Prostate gland (tissue), 2 donors: Measurements from ENCODE around the gene TMEM117. TPM values are rescaled to one million over a fixed set of nuclear protein-coding genes. Genes with fewer than 3 reads are reported as not detected.

Experiments
- DNase-seq: peaks from one replicate; pipeline ENCODE4 v3.0.0-alpha.2; 2019; ENCODE audit warnings: low spot score
- H3K27ac ChIP-seq, 2 donors: fragments of 200-600 bp; sonication (generic); 2 replicates each; pipeline ENCODE4 v1.5.1; 2017 to 2019
- H3K27me3 ChIP-seq: fragments of 200-600 bp; sonication (generic); replicated peaks from 2 replicates; pipeline ENCODE4 v1.5.1; 2019; ENCODE audit not compliant: insufficient read depth
- H3K36me3 ChIP-seq, 2 donors: fragments of 200-600 bp; sonication (generic); 1 replicate in 1 of 2; 2 replicates in 1 of 2; pipeline versions ENCODE4 v1.5.1 to v1.8.1; 2017 to 2019
- H3K4me1 ChIP-seq: fragments of 200-600 bp; sonication (generic); replicated peaks from 2 replicates; pipeline ENCODE4 v1.5.1; 2019
- H3K4me3 ChIP-seq, 2 donors: fragments of 200-600 bp; sonication (generic); 2 replicates each; pipeline ENCODE4 v1.5.1; 2017 to 2019
- H3K9me3 ChIP-seq: fragments of 200-600 bp; sonication (generic); 2 replicates; pipeline ENCODE4 v1.5.1; 2017
- CTCF ChIP-seq, 4 experiments: fragments of 200-600 bp in 2 of 4; fragments of 450-650 bp in 2 of 4; sonication (generic) in 2 of 4; IDR thresholded peaks; 1 replicate in 3 of 4; 2 replicates in 1 of 4; pipeline ENCODE4 v1.5.1; 2016 to 2019; ENCODE audit warnings: antibody characterized with exemption in 4 of 4, mild to moderate bottlenecking in 2 of 4, moderate library complexity in 2 of 4
- POLR2A ChIP-seq: fragments of 450-650 bp; IDR thresholded peaks from one replicate; pipeline ENCODE4 v1.6.1; 2016; ENCODE audit warnings: antibody characterized with exemption, mild to moderate bottlenecking
- POLR2AphosphoS5 ChIP-seq: sonication (generic); formaldehyde crosslinking; IDR thresholded peaks from one replicate; pipeline ENCODE4 v1.6.1; 2017; ENCODE audit warnings: antibody characterized with exemption
- WGBS: methylation state at CpG from one replicate; pipeline ENCODE4 v1.1.5; 2018; 5-methylcytosine and 5-hydroxymethylcytosine counted together
- intact Hi-C: fragments of 100-400 bp; cut with DNase I; formaldehyde crosslinking; loops from one replicate; pipeline ENCODE4 v1.14.2; 2022
- total RNA-seq, 2 donors: library from RNA; depleted of rRNA; stranded (reverse); fragments of >200 nt; gene quantifications; one replicate each; pipeline ENCODE4 v1.1.0, GENCODE V29; 2016

The TMEM117 gene
- total RNA-seq, 2 donors from 2014 or later = 15.5 to 26.5 TPM

GRCh38 chr12:44286336-44286735 lies 450.5 kb downstream of the TMEM117 start:
- intact Hi-C loops = no loop called here
- Histone ChIP-seq H3K27ac (no peak overlapping the region), H3K4me3 (no peak overlapping the region), H3K9me3 (no peaks in the 10 kb centered on the region), H3K4me1 (no peaks in the 10 kb centered on the region), H3K36me3 (no peaks in the 10 kb centered on the region), H3K27me3 (no peaks in the 10 kb centered on the region)
- no peak for DNase-seq
- TF ChIP-seq POLR2AphosphoS5 = no peak
- no peak for TF ChIP-seq CTCF (IDR thresholded peaks at IDR 0.05)
- 67% methylated on average over 2 of the region's 2 CpGs for WGBS

DNA sequence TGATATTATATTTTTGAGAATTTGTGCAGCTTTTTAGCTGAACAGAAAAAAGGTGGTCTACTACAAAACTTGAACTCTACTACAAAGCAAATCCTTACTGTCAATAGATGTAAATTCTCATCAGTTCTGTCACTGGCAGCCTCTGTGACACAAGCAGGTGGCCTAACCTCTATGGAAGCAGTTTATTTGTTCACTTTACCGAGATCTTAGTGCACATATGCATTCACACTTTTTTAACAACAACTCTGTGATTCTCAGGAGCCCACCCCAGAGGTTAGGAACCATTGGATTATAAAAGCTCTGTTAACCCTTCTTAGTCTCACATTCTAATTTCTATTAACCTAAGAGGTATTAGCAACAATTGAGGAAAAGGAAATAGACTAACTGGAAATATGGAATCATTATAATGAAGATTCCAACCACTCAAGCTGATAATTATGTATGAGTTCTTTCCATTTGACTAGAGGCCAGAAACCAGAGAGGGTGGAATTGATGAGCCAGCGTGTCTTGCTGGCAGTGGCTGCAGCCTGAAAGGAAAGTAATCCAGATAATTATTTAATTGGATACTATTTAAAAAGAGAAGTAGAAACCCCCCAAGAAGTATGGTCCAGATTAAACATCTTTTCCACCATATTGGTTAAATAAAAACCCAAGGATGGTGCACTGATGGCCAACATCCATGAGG lies 451.1 kb downstream of the TMEM117 start:
- H3K36me3 ChIP-seq = no peaks in the 10 kb centered on the region
- H3K4me3 ChIP-seq = no peak overlapping the region
- intact Hi-C loops = no loop called here
- no peak overlapping the region for H3K27ac ChIP-seq
- no peaks in the 10 kb centered on the region for H3K27me3 ChIP-seq
- no peak for TF ChIP-seq CTCF (IDR thresholded peaks at IDR 0.05)
- no peak for TF ChIP-seq POLR2AphosphoS5
- TF ChIP-seq POLR2A = no peak
- WGBS = 76% methylated on average over 2 of the region's 2 CpGs
- no peaks in the 10 kb centered on the region for H3K4me1 ChIP-seq
- H3K9me3 ChIP-seq = no peaks in the 10 kb centered on the region
- no peak for DNase-seq

DNA sequence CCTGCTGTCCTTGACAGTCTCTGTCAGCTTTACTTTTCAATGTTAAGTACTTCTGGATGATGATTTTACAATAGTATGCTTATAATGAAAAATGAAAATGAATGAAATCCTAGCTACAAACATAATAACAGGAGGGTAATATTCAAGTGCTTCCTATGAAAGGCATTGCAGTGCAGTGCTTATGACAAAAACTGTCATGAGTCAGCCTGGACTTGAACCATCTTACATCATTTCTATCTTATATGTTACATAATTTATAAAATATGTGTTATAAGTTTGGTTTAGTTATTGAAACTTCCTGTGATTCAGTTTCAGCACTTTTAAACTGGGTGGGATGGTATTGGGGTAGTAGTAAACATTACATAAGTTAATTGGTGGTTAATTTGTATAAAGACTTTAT lies 451.7 kb downstream of the TMEM117 start:
- intact Hi-C loops = no loop called here
- no peak overlapping the region for H3K4me3 ChIP-seq
- no peak overlapping the region for H3K27ac ChIP-seq
- no peak for DNase-seq
- H3K9me3 ChIP-seq = no peaks in the 10 kb centered on the region
- no peaks in the 10 kb centered on the region for H3K27me3 ChIP-seq
- TF ChIP-seq POLR2A = no peak
- TF ChIP-seq CTCF (IDR thresholded peaks at IDR 0.05) = no peak
- TF ChIP-seq POLR2AphosphoS5 = no peak
- no peaks in the 10 kb centered on the region for H3K36me3 ChIP-seq
- H3K4me1 ChIP-seq = no peaks in the 10 kb centered on the region

GRCh38 chr12:44294649-44295048 lies 458.8 kb downstream of the TMEM117 start:
- intact Hi-C loops = no loop called here
- TF ChIP-seq POLR2A (no peak), CTCF (IDR thresholded peaks at IDR 0.05) (no peak), POLR2AphosphoS5 (no peak)
- WGBS = 82% methylated on average over 1 of the region's 1 CpG

DNA sequence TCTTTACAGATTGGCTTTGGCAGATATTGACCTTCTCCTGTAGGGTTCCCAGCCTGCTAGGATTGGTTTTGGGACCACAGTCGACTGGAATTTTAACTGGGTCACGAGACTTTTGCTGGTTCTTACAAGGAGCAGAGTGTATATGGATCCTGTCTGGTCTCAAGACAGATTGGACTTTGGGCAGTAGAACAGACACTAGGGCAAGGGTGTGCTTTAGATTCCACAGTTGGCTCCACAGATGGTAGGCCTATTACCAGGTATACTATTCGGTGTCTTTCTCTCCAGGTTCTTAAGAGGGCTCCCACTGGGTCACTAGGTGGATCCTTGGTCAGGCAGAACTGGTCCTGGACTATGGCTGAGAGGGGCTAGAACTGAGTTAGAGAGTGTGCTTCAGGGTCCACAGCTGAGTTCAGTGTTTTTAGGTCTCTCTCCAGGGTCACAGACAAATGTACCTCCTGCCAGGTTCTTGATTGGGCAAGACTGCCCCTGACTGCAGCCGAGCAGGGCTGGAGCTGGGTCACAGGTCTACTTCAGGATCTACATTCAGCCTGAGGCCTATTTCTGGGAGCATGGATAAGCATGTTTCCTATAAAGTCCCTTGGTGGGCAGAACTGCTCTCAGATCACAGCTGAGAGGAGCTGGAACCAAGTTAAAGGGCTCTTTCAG lies 460.2 kb downstream of the TMEM117 start:
- intact Hi-C loops = no loop called here
- no peaks in the 10 kb centered on the region for H3K36me3 ChIP-seq
- H3K27me3 ChIP-seq = no peaks in the 10 kb centered on the region
- TF ChIP-seq CTCF (IDR thresholded peaks at IDR 0.05) (no peak), POLR2A (no peak), POLR2AphosphoS5 (no peak)
- peaks cover 4% of the 10 kb centered on the region for H3K9me3 ChIP-seq
- H3K4me3 ChIP-seq = no peak overlapping the region
- WGBS = 97% methylated on average over 4 of the region's 4 CpGs
- H3K4me1 ChIP-seq = no peaks in the 10 kb centered on the region
- H3K27ac ChIP-seq = no peak overlapping the region
- DNase-seq = no peak

More at GRCh38 chr12:44294649-44295048, 458.8 kb downstream of the TMEM117 start:
- DNase-seq = no peak
- Histone ChIP-seq H3K4me1 (no peaks in the 10 kb centered on the region), H3K27ac (no peak overlapping the region), H3K36me3 (no peaks in the 10 kb centered on the region), H3K27me3 (no peaks in the 10 kb centered on the region), H3K9me3 (peaks cover 4% of the 10 kb centered on the region), H3K4me3 (no peak overlapping the region)
